Stimulated activated naive B cell treated with anti-CD40 and anti-IgM and Interleukin-4, amounts not matched to agents 10 μg/mL and 1 μg/mL and 100 μg/mL, for 72 hours (primary cell): Measurements from ENCODE around the gene PDZD7.

Source experiments
- ATAC-seq, 2 donors: fragments of 150-1000 bp; cut with Tn5 transposase; replicated peaks; 2 replicates each; pipeline ENCODE4 v1.10.0; 2021; ENCODE audit warnings: moderate library complexity in 1 of 2
- DNase-seq: peaks from one replicate; pipeline ENCODE4 v3.0.0; 2021
- H3K27ac Mint-ChIP-seq: one replicate; pipeline ENCODE4 v1.8.0; 2022; ENCODE audit warnings: mild to moderate bottlenecking, mixed read lengths
- H3K27me3 Mint-ChIP-seq, 2 donors: one replicate each; pipeline ENCODE4 v1.8.0; 2022; ENCODE audit warnings: mixed read lengths in 2 of 2
- H3K36me3 Mint-ChIP-seq, 2 donors: one replicate each; pipeline ENCODE4 v1.8.0; 2022; ENCODE audit warnings: mixed read lengths in 2 of 2, mild to moderate bottlenecking in 1 of 2
- H3K4me1 Mint-ChIP-seq, 2 donors: one replicate each; pipeline ENCODE4 v1.8.0; 2022; ENCODE audit warnings: mixed read lengths in 2 of 2, mild to moderate bottlenecking in 1 of 2
- H3K4me3 Mint-ChIP-seq, 2 donors: one replicate each; pipeline ENCODE4 v1.8.0; 2022; ENCODE audit warnings: mild to moderate bottlenecking in 2 of 2, mixed read lengths in 2 of 2, moderate library complexity in 1 of 2
- H3K9me3 Mint-ChIP-seq, 2 donors: one replicate each; pipeline ENCODE4 v1.8.0; 2022; ENCODE audit warnings: mixed read lengths in 2 of 2, mild to moderate bottlenecking in 1 of 2

PDZD7 gene

DNA sequence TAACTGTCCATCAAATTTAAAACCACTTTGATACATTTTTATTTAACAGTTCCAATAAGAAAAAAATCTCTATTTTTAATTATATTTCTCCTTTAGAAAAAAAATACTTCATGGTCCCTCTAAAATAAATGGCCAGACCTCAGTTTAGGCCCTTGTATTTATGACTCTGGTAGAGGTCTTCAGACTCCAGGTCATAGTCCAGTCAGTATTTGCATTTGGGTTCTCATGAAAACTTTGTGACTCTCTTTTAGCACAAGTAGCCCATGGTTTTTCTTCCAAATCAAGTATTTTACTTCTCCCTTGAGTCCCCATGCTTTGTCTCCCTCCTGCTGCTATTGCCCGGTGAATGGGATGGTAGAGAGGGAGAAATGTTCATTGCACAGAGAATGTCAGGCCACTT, 67.1 kb downstream of the PDZD7 start:
- no peaks in the 10 kb centered on the region for H3K9me3 Mint-ChIP-seq
- H3K4me1 Mint-ChIP-seq: peaks cover 5 to 14% of the 10 kb centered on the region in 2 donors
- no peak overlapping the region for H3K4me3 Mint-ChIP-seq
- DNase-seq: no peak
- ATAC-seq: no peak
- peaks cover 0 to 14% of the 10 kb centered on the region in 2 donors for H3K27me3 Mint-ChIP-seq
- peaks cover 23 to 45% of the 10 kb centered on the region in 2 donors for H3K36me3 Mint-ChIP-seq
- no peak overlapping the region for H3K27ac Mint-ChIP-seq

GRCh38 chr10:100962351-100963080, 68.4 kb downstream of the PDZD7 start:
- Mint-ChIP-seq H3K9me3 (no peaks in the 10 kb centered on the region), H3K36me3 (peaks cover 21 to 46% of the 10 kb centered on the region in 2 donors), H3K27ac (no peak overlapping the region), H3K4me1 (peaks cover 0 to under 1% of the 10 kb centered on the region in 2 donors), H3K27me3 (peaks cover 0 to under 1% of the 10 kb centered on the region in 2 donors), H3K4me3 (no peak overlapping the region)
- ATAC-seq (no peak), DNase-seq (no peak)

DNA sequence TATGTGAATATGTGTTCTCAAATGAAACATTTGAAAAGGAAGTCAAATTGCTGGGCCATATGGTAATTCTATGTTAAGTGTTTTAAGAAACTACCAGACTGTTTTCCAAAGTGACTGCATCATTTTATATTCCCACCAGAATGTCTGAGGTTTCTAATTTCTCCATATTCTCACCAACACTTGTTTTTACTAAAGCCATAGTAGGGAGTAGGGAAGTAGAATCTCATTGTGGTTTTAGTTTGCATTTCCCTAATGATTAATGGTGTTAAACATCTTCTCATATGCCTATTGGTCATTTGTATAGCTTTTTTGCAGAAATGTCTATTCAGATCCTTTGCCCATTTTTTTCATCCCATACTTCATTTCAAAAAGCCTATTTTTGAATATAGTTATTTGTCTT, 70.7 kb downstream of the PDZD7 start:
- no peak overlapping the region for H3K27ac Mint-ChIP-seq
- no peak overlapping the region for H3K4me3 Mint-ChIP-seq
- no peak for DNase-seq
- H3K4me1 Mint-ChIP-seq: no peaks in the 10 kb centered on the region
- H3K9me3 Mint-ChIP-seq: no peaks in the 10 kb centered on the region
- no peak for ATAC-seq
- H3K36me3 Mint-ChIP-seq: peaks cover 15 to 39% of the 10 kb centered on the region in 2 donors
- H3K27me3 Mint-ChIP-seq: no peaks in the 10 kb centered on the region
